Sciatic nerve (tissue), 2 donors: ENCODE results near the gene GAPVD1. TPM values are rescaled to one million over a fixed set of nuclear protein-coding genes. Genes with fewer than 3 reads are reported as not detected.
A peak's percentile ranks its signal among the peaks of the same experiment; 100 is the strongest.

ENCODE experiments used
- ATAC-seq: fragments of 200-7000 bp; cut with Tn5 transposase; one replicate; pipeline ENCODE4 v1.9.1; 2020; ENCODE audit warnings: mild to moderate bottlenecking, moderate library complexity
- DNase-seq: peaks from one replicate; pipeline ENCODE4 v3.0.0-alpha.2; 2020; ENCODE audit warnings: low spot score
- intact Hi-C: fragments of 100-400 bp; cut with DNase I; formaldehyde crosslinking; loops from one replicate; pipeline ENCODE4 v1.14.2; 2022
- total RNA-seq: library from RNA; stranded (reverse); fragmentation: NEBNext Ultra II Directional; extraction: Animal tissue kit (Norgen Biotek cat#: 25700); gene quantifications from one replicate; pipeline ENCODE4 v1.2.1, GENCODE V29; 2021
- donor health status: DM: no; HTN: no; CAD: no.
- donor health status: DM: no; HTN: no; CAD: no.

Gene GAPVD1
- total RNA-seq, 1 donor from 2014 or later: 73.3 TPM

DNA sequence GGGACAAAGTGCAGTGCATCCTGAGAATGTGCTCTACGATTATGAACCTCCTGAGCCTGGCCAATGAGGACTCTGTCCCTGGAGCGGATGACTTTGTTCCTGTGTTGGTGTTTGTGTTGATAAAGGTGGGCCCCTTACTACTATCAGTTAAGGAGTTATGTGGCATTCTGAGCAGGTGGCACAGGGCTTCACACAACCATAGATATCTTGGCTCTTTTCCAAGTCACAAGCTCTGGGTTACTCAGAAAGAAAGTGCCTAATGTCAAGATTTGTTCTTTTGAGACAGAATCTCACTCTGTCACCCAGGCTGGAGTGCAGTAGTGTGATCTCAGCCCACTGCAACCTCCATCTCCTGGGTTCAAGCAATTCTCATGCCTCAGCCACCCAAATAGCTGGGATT is 99.0 kb downstream of the GAPVD1 start:
- DNase-seq (no peak), ATAC-seq (no peak)
- intact Hi-C loops: no loop called here

DNA sequence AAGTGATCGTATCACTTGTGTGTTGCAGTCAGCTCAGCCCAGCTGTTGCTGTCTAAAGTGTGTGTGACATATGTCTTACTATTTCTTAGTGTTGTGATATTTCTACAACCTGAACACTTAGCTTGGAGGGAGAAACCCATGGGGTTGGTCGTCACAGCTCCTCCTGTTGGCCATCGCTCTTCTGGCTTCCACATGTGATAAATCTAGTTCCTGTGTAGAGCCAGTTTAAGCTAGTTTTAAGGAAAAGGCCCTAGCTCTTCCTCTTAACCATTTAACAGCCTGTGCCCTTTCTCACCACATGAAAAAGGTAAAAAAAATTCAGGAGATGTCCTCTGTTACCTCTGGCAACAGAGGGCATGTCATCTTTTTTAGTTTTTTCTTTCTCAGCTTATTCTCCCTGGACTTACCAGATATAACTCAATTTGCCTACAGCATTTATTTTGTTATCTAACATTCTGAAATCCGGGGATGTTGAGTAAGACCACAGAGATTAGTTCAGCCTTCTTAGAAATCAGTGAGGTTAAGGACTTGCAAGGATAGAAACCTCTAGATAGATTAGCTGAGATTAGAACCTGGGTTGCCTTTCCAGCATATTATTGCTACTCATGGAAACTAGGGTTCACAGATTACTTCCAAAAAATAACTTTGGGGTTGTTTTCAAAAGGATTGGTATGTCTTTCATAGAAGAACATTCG is 100.4 kb downstream of the GAPVD1 start:
- DNase-seq: no peak
- no peak for ATAC-seq
- intact Hi-C loops: no loop called here

DNA sequence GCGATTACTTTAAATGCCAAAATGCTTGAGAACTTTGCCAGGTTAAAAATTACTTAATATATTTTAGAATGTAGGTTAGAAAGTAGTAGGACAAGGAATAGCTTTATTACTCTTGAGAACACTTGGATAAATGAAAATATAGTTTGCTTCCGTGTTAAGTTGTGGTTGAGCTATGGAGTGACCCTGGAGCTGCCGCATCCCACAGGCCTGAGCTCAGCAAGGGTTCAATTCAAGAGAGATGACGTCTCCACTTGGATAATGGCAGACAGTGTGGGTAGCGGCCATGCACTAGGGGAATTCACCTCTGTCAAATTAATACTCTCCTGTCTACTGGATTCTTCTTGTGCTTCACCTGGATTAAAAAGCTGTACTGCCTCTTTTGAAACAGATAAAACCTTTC is 105.0 kb downstream of the GAPVD1 start:
- ATAC-seq: no peak
- DNase-seq: no peak
- intact Hi-C loops: no loop called here

DNA sequence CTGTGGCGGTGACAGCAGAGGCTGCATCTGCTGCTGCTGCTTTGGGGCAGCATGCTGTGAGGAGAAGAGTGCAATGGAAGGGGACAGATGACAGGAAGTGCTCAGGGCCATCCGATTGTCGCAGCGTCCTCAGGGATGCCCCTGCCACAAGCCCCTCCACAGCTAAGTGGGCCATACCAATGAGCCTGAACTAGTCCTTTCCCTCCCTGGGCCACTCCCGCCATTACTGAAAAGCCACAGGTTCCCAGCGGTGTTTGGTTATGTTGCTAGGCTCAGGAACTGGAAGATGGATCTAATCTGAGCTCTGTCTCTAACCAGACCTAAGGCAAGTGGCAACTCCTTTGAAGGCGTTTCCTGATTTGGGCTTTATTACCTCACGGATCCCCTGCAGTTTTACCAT is 109.2 kb downstream of the GAPVD1 start:
- ATAC-seq (no peak), DNase-seq (no peak)
- intact Hi-C loops: no loop called here

DNA sequence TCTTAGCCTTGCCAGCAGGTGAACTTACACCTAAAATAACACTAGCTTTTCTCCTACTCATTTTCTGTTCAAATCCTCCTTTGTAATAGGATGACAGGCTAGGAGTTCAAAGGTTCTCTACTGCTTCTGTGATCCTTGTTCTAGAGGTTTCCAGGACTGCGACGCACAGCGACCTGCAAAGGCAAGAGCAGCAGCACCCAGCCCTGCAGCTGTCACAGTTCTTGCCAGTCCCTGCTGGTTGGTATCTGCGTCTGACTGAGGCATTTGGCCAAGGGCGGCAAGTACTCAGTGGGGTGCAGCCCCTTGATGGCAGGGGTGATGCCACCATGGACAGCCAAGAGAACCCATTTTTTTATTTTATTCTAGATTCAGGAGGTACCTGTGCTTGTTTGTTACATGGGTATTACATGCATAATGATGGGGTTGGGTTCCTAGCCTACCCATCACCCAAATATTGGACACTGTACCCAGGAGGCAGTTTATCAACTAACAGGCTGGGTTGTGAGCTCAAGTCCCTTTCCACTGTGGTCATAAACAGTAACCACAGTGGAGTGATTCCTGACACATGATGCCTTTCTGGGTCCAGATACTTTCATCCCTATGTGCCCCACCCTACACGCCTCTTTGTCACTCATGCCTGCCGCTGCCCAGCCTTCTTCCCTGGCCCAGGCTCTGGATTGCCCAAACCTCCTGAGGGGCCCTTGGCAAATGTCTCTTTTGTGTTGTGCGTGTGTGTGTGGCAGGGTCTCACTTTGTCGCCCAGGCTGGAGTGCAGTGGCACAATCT is 111.0 kb downstream of the GAPVD1 start:
- DNase-seq (no peak), ATAC-seq (no peak)
- intact Hi-C loops: no loop called here

DNA sequence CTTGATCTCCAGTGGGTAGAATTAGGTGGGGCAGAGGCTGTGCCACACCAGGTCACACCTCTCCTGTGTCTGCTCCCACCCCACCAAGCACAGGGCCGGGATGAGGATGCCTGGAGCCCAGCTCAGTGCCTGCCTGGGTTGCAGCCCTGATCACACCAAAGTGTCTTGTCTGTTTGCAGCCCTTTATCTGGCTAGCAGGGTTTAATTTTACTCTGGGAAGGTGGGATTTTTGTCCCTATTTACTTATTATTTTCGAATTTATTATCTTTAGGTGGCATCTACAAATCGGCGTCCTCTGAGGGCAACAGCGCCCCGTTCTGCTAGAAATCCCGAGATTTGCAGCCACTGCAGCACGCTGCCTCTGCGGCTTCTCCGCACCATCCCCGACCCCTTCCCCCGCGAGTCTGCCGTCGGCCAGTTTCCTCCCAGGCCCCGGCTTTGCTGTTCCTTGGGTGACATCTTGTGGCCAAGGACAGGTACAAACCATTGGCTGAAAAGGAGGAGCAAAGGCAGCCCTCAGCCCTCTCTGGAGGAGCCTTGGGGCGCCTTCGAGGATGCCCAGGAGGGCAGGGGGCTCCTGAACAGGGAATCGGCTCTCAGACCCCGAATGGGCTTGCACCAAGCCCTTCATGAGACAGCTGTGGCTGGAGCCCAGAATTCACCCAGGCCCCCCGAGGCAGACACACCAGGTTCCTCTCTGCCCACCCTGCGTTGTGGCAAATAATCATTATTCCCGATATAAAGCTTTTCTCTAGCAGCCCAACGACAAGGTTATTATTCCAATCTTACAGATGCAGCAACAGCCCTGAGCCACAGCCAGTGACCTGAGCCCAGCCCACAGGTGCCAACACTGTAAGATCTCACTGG is 113.0 kb downstream of the GAPVD1 start:
- intact Hi-C loops: no loop called here
- DNase-seq: peak; percentile 78
- ATAC-seq: peak; percentile 93

DNA sequence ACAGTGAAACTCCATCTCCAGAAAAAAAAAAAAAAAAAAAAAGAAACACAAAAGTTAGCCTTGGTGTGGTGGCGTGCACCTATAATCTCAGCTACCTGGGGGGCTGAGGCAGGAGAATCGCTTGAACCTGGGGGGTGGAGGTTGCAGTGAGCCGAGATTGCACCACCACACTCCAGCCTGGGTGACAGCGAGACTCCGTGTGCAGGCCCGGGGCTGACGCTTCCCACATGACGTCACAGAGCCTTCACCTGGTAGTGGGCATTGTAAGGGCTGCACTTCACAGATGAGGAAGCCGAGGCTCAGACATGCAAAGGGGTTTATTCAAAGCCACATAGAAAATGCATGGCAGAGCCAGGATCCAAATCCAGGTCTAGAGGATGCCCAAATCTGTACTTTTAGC is 114.2 kb downstream of the GAPVD1 start:
- intact Hi-C loops: no loop called here
- ATAC-seq (no peak), DNase-seq (no peak)

DNA sequence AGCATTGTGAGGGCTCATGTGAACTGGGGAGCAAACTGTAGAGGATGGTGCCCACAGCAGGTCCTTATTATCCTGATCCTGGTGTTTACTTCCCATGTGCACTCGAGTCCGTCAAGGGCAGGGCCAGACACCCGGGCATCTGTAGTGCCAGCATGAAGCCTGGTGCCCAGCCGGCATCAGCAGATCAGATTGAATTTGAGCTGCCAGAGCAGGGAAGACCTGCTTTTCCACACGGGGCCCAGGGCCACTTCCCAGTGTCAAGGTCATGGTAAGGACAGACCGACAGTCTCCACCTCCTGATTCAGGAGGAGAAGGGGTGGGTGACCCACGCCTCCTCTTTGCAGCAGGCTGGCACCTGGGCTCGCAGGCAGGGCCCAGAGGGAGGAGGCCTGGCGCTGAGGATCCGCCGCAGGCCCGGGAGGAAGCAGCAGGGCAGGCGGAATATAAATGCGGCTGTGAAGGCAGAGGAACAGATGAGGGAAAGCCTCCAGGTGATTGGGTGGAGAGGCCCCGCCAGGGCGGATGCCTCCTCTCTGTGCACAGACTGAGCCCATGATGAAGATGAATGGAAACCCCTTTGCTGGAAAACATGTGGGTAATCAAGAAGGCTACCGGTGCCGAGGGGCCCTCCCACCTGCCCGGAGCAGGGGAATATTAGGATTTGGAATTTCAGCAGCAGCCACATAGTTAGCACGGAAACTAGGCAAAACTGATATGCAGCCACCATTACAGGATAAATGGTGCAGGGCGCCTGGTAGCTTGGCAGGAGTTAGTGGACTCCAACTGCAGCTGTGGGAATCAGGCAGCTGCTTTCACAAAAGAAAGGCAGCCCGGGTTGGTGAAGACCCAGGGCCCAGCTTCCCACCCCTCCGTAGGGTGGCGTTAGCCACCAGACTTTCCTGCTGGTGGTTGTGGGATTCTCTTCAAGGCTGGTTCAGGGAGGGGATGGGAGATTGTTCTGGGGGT is 114.9 kb downstream of the GAPVD1 start:
- intact Hi-C loops: no loop called here

DNA sequence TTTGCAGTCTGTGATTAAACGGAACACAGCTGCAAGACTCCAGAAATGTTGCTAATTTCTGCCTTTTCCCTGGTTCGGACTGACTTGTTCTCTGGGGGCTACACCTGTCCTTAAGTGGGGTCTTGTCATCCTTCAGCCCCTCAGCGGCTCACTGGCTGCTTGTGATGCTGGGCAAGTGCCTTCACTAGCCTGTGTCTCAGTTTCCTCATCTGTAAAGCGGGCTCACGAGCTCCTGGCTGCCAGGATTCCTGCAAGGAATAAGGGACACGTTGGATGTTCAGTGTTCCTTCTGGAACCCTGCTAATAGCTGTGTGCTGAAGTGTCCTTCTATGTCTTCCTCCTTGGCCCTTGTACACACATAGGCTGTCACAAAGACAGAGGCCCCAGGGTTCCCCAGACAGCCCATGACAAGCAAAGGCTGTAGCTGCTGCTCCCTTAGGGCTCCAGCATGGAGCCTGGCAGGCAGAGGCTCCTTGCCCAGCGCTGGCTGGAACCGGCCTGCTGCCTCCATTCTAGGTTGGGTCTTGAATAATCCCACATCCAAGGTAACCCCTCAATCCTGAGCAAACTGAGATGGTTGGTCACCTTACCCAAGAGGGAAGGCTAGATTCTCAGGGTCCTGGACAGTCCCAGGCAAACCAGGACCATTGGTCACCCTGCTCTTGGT is 116.1 kb downstream of the GAPVD1 start:
- ATAC-seq (no peak), DNase-seq (no peak)
- intact Hi-C loops: no loop called here

More for the DNA sequence above, 114.9 kb downstream of the GAPVD1 start:
- DNase-seq: no peak
- no peak for ATAC-seq

DNA sequence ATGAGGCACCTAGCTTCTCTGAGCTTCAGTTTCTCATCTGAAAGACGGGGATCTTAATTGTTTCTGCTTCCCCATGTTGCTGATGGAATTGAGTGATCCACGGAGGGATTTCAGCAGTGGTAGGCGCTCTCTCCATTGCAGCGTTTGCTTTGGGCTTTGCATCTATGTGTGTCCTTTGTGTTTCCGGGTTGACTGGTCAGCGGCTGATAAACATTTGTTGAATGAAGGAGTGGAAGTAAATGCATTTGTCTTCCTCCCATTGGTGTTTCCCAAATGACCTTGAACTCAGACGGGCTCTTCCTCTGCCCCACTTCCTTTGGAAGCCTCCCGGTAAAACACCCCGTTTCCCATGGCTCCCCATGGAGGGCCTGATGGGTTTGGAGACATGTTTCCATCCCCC is 117.2 kb downstream of the GAPVD1 start:
- intact Hi-C loops: no loop called here
- ATAC-seq (no peak), DNase-seq (no peak)

DNA sequence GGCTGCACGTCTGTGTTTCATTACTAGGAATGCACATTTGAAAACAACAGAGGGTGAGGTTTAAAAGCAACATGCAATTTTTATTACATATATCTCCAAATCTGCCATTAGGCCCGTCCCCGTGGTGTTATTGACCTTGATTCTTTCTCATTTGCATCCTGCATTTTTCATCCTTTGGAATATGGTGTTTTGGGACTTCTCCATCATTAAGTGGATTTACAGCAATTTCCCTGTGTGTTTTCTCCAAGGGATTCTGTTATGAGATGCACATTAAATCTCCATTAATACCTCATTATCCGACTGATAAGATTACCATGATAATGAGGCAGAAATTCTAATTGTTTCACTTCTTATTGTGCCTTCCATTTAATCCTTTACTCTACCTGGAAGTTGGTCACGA is 117.6 kb downstream of the GAPVD1 start:
- no peak for ATAC-seq
- intact Hi-C loops: no loop called here
- no peak for DNase-seq

DNA sequence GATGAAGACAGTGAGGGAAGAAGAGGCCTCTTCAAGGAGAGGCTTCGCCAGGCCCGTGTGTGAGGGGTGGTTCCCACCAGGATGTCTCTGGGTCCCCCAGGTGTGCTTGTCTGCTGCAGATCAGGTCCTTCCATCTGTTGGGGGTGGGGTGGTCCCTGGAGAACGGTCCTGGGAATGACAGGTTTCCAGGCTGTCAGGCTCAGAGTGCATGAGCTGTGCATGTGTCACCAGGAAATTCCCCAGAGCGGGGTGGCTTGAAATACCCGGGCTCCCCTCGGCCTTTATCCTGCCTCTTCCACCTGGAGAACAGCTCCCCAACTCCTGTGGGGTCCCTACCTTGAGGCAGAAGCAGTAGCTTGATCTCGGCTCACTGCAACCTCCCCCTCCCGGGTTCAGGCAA is 118.8 kb downstream of the GAPVD1 start:
- intact Hi-C loops: no loop called here
- DNase-seq: no peak
- no peak for ATAC-seq

DNA sequence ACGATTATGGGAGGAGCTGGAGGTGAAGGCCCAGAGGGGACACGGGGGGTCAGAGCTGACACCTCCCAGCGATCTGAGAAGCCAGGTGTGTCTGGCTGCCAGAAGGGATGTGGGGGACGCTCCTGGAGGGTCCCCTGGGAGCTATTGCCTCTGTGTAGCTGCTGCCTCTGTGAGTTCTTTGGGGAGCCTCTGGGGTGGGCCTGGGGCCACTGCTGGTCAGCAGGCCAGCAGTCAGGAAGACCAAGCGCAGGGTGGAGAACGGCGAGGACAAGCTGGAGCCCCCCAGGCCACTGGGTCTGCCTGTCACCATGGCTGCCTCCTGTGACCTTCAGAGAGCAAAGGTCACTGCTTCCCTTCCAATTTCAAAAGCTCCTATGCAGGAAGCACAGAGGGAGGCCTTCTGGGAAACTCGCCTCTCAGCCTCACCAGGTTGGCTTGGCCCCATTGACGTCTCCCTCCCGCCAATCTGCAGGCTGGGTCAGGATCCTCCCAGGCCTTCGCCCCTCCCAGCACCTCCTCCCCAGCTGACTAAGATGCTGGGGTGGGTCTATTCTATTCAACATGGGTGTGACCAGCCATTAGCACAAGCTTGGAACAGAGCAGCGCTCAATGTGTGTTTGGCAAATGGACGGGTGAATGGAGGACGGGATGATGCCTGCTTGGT is 126.4 kb downstream of the GAPVD1 start:
- intact Hi-C loops: no loop called here
- ATAC-seq (no peak), DNase-seq (no peak)

DNA sequence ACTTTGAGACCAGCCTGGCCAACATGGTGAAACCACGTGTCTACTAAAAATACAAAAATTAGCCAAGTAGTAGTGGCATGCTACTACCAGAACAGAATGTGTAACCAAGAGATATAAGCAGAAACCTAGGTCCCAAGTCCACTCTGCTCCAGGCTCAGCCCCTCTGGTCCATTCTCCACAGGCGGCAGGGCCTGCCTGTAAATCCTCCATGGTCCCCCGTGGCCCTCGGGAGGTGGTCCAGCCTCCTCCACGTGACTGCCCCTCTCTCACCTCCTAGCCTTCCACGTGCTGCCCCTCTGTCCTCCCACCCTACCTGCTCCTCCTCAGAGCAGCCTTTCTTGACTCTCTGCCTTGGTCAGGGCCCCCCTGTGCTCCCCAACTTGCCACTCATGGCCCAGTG is 127.4 kb downstream of the GAPVD1 start:
- ATAC-seq: no peak
- DNase-seq: no peak
- intact Hi-C loops: no loop called here

DNA sequence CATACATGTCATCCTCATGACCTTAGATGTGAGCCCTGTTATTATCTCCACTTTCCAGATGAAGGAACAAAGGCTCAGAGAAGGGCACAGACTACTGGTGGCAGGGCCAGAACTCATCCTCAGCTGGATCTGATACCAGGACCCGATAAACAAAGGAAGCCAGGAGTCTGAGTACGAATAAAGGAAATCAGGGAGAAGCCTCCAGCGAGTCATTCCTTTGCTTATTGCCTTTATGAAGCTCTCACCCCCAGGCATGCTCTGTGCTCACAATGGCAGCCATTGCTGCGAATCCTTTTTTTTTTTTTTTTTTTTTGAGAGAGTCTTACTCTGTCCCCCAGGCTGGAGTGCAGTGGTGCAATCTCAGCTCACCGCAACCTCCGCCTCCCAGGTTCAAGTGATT is 130.1 kb downstream of the GAPVD1 start:
- intact Hi-C loops: no loop called here
- ATAC-seq (no peak), DNase-seq (no peak)

DNA sequence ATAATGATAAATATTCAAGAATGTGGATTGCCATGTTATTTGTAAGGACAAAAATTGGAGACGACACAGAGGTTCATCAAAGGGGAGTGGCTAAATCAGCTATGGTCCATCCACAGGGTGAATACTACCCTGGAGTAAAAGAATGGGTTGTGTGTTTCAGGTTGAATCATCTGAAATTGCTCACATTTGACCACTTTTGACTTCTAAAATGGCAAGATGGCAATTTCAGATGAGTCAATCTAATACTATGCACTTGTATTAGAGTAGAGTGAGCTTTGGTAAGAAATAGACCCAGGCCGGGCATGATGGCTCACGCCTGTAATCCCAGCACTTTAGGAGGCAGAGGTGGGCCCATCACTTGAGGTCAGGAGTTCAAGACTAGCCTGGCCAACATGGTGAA is 131.8 kb downstream of the GAPVD1 start:
- intact Hi-C loops: no loop called here
- DNase-seq (no peak), ATAC-seq (no peak)

DNA sequence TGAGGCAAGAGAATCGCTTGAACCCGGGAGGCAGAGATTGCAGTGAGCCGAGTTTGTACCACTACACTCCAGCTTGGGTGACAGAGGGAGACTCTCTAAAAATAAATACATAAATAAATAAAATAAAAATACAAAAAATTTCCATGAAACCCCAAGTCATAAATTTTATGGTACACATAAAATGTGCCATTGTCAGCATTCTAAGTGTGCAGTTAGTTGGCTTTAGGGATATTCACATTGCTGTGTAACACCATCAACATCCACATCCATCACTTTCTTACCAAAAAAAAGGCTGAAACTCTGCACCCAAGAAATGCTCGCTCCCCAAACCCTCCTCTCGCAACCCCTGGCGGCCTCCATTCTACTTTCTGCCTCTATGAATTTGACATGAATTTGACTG is 135.2 kb downstream of the GAPVD1 start:
- DNase-seq (no peak), ATAC-seq (no peak)
- intact Hi-C loops: no loop called here

DNA sequence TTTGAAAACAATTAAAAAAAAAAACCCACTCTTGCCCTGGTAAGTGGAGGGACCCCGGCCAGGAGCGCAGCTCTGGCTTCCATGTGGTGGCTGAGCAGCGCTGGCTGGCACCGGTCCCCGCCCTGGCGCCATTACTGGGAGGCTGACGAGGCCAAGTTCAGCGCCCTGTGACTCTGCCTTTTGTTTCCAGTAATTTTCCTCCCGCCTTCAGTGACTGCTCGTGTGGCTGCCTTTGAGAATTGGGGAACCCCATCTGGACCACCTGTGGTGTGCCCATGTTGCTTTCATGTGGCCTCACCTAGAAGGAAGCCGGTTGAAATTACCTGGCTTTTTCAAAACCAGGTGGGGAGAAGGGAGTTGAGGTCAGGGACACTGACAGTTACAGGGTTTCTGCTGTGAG is 136.1 kb downstream of the GAPVD1 start:
- no peak for DNase-seq
- intact Hi-C loops: no loop called here

More for the DNA sequence above, 136.1 kb downstream of the GAPVD1 start:
- ATAC-seq: no peak
